ENCODE results near the gene DAB2.

Gene DAB2

DNA sequence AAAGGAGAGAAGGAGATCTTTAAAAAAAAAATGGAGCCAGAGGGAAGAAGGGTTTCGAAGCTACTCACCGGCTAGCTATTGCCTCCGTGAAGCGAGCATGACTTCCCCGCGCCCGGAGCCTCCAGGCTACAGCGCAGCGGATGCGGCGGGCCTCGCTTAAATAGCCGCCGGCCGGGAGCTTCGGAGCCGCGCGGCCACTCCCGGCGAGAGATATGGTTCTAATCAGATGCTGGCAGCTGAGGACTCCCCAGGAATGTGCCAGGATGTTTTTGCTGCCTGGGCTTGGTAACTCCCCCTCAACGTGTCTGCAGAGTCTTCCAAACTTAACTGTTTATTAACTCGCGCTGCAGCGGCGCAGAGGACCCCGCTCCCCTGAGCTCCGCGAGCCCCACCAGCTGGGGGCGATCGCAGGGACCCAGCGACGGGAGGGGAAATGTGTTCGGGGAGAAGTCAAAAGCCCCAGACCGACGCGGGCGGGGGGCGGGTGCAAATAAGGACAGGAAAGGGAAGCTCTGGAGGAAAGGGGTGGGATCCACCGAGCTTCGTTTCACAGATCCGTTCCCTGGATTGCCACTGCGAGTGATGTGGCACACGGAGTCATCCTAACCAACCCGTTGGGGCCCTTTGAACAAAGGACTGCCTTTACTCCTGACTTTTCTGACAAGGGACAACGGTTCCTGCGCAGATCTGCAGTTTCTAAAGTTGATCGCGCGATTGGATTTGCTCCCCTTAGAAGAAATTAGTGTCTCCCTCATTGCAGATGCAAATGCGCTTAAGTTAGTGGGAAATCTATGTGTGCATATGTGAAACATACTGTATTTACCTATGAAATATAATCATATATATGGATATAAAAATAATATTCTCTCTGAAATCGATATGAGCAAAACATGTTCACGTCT is at the start of gene DAB2:
Gene DAB2 (minus strand): TSS at position 245 of the 902 bp plus-strand sequence. CDS start 30,660 bp downstream, outside the sequence.
- DNase-seq (ENCODE audit: low read depth in 2 of 2, low spot score in 1 of 2) = peak in 1 of 2 donors; percentile 8

GRCh38 chr5:39473156-39473775 is 48.5 kb upstream of the DAB2 start:
- DNase-seq (ENCODE audit: low read depth in 2 of 2, low spot score in 1 of 2) = no peak

DNA sequence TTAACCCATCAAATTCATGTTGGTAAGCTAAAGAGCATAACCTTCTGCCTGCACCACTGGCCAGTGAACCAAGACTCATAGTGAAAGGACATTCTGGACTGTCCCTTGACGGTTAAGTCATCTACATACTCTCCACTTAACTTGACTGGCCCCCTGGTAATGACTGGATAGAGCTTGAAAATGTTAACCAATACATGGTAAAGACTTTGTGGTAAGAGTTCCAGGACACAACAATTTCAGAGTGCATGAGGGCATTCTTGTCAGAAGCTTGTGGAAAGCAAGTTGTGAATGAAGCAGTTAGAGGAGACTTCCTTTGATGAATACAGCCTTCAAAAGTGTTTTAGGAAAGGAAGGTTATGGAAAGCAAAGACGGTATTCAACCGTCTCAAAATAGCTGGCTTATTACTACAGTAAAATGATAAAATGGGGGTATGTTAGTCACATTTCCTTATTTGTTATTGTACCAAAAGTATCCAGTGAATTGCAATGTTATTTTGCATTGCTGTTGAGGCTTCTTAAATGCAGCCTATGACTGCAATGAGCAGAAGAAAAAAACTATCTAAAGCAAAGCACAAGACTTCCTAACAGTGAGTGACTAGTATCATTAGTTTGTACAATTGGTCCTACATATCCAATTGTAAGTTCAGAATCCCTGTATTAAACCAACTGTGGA is 47.2 kb upstream of the DAB2 start:
- no peak for DNase-seq (ENCODE audit: low read depth in 2 of 2, low spot score in 1 of 2)

GRCh38 chr5:39470811-39471210 is 46.0 kb upstream of the DAB2 start:
- no peak for DNase-seq (ENCODE audit: low read depth in 2 of 2, low spot score in 1 of 2)

DNA sequence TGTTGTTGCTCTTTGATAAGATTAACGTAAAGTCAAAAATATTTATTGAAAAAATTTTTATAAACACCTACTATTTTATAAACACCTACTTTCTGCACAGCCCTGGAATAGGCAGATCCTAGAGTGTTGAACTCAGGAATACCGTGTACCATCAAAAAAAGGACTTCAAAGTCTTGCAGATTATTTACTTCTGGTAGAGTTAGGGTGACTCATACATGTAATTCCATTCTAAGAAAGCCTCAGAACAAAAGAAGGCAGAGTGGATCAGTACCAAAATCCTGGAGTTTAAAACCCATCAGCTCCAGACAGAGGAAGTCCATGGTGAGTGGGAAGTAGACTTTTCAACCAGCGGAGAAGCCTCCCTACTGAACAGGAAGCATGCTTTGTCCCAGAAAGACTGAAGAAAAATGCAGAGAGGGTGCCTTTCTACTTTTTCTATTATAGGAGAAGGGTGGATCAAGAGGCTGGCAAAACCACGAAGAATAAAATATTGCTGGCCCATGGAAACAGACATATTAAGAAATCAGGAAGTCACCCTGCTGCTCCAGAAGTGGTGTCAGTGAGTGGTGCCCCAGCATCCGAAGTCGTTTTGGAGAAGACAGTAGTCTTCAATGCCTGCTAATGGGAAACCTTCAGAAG is 45.1 kb upstream of the DAB2 start:
- no peak for DNase-seq (ENCODE audit: low read depth in 2 of 2, low spot score in 1 of 2)

DNA sequence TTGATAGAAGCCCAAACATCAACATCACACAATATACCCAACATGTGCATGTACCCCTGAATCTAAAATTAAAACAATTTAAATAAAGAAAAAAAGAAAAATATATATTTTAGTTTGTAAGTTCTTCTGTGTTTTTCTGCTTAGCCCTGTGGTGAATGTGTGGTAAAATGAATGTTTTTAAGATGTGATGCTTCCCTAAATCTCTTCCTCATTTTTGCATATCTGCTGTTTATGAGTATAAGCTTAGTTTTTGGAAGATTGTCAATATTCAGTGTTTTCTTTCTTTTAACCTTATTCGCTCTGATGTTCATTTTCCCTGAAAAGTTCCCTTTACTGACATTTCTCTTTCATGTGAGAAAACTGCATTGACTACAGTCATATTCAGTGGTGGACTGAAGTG is 44.4 kb upstream of the DAB2 start:
- DNase-seq (ENCODE audit: low read depth in 2 of 2, low spot score in 1 of 2) = no peak

GRCh38 chr5:39466846-39467245 is 42.1 kb upstream of the DAB2 start:
- DNase-seq (ENCODE audit: low read depth in 2 of 2, low spot score in 1 of 2) = no peak

GRCh38 chr5:39465843-39466242 is 41.1 kb upstream of the DAB2 start:
- DNase-seq (ENCODE audit: low read depth in 2 of 2, low spot score in 1 of 2) = no peak

GRCh38 chr5:39465097-39465496 is 40.3 kb upstream of the DAB2 start:
- no peak for DNase-seq (ENCODE audit: low read depth in 2 of 2, low spot score in 1 of 2)

DNA sequence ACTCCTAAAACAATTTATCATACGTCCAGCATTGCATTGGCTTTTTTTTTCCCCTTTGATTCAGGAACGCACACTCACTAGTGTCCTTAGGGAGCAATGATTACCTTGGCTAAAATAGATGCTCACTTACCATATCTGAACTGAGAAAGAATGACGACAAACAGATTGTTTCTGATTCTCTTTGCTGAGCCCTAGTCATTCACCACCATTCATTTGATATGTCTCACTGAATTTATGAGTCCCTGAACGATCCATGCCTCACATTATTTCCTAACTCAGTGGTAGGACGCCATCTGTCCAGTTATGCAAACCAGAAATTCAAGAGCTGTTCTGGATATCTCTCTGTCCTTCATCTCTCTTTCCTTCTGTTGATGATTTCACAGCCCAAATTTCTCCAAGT is 39.3 kb upstream of the DAB2 start:
- DNase-seq (ENCODE audit: low read depth in 2 of 2, low spot score in 1 of 2) = no peak

- no peak for DNase-seq (ENCODE audit: low read depth in 2 of 2, low spot score in 1 of 2)
Observed at GRCh38 chr5:39462211-39462610, 37.4 kb upstream of the DAB2 start.

DNA sequence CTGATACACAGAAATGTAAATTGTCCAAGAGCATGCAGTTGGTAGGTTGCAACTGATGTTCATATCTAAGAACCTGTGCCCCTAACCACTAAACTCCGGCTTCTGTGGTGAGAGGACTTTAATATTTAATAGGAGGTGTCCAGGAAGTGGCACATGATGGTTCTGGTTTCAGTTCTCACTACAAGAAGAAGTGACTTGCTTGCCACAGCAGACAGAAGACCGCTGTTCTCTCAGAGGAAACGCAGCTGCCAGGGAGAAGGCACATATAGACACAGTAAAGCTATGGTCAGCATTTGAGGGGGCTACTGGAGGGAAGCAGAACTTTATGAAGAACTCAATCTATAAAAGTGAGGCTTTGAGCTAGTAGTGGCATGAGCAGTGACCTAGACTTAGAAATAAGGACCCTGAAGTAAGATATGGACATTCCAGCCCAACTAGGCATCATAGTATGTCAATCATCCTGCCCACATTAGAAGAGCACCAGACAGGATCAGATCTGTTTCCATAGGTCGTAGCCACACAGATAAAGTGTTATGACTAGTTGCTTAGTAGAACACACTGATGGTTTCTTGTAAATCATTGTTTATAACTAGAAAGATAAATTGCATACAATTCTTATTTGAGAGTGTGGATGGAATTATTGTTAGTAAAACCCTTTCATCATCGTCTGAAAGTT is 36.4 kb upstream of the DAB2 start:
- DNase-seq (ENCODE audit: low read depth in 2 of 2, low spot score in 1 of 2) = no peak

- DNase-seq (ENCODE audit: low read depth in 2 of 2, low spot score in 1 of 2) = no peak
Observed at GRCh38 chr5:39459907-39460306, 35.1 kb upstream of the DAB2 start.

- DNase-seq (ENCODE audit: low read depth in 2 of 2, low spot score in 1 of 2) = no peak
Observed at GRCh38 chr5:39459071-39459470, 34.3 kb upstream of the DAB2 start.

- no peak for DNase-seq (ENCODE audit: low read depth in 2 of 2, low spot score in 1 of 2)
Observed at GRCh38 chr5:39455645-39456044, 30.9 kb upstream of the DAB2 start.

DNA sequence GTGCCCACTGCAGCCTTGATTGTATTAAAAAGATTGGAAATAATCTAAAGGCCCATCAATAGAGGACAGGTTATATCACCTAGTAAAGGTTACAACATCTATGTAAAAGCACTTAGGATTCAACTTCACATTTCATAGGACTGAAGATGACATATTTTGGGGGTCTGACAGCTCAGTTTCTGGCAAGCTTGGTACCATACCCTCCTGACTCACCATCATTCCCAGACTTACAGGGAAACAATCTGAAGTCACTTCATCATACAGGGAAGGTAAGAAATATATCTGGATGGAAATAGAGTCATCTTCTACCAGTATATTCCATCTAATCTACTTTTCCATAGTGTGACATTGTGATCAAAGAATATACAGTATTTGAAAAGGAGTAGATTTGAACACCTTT is 28.8 kb upstream of the DAB2 start:
- no peak for DNase-seq (ENCODE audit: low read depth in 2 of 2, low spot score in 1 of 2)

GRCh38 chr5:39452846-39453245 is 28.1 kb upstream of the DAB2 start:
- DNase-seq (ENCODE audit: low read depth in 2 of 2, low spot score in 1 of 2) = no peak

- no peak for DNase-seq (ENCODE audit: low read depth in 2 of 2, low spot score in 1 of 2)
Observed at GRCh38 chr5:39451276-39451941, 26.6 kb upstream of the DAB2 start.

GRCh38 chr5:39450487-39450886 is 25.7 kb upstream of the DAB2 start:
- no peak for DNase-seq (ENCODE audit: low read depth in 2 of 2, low spot score in 1 of 2)

DNA sequence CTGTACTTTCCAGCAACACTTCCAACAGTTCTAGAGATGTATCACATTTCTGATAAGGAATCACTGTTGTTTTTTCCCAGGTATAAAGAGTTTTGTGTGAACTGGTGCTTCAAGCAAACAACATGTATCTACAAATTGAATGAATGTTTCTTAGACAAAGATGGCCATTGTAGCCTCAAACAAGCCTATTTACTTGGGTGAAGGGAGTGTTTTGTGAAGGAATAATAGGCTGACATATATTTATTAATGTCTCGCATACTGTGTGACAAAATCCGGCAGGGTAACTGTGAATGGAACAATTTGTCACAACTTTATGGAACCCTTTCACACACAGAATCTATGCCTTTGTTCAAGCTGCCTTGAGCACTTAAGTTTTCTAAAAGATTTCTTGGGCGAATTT is 24.8 kb upstream of the DAB2 start:
- no peak for DNase-seq (ENCODE audit: low read depth in 2 of 2, low spot score in 1 of 2)
